Keratinocyte (primary cell): ENCODE measurements around the gene B4GALNT2. TPM values are rescaled to one million over a fixed set of nuclear protein-coding genes. Genes with fewer than 3 reads are reported as not detected.
"Not testable (repeated sequence)": the region's sequence is repeated elsewhere in the genome, so short reads cannot be mapped to it uniquely, and the experiment has no call there.

Experiments used
- DNase-seq: peaks from one replicate; pipeline ENCODE4 v3.0.0-alpha.2; 2011; ENCODE audit warnings: low read depth, missing footprints, low spot score
- FAIRE-seq: peaks from 2 replicates; lab custom pipeline; 2011; peaks lifted over from hg19 to GRCh38; lab: Jason Lieb, UNC
- H2AFZ ChIP-seq: 2 replicates; pipeline ENCODE4 v1.6.0; 2012; ENCODE audit warnings: low read length, control low read depth, inconsistent platforms; ENCODE audit not compliant: control insufficient read depth
- H3K27ac ChIP-seq: 2 replicates; pipeline ENCODE4 v1.5.1; 2011; ENCODE audit warnings: low read length; ENCODE audit not compliant: control insufficient read depth, insufficient read depth
- H3K27me3 ChIP-seq: 3 replicates; pipeline ENCODE4 v1.6.0; 2011; ENCODE audit warnings: low read length; ENCODE audit not compliant: control insufficient read depth, insufficient read depth; ENCODE audit errors: extremely low read depth
- H3K36me3 ChIP-seq, 2 experiments: 2 replicates in 1 of 2; 3 replicates in 1 of 2; pipeline ENCODE4 v1.5.1; 2011; ENCODE audit warnings: low read length in 2 of 2, mild to moderate bottlenecking in 1 of 2; ENCODE audit not compliant: control insufficient read depth in 2 of 2, insufficient read depth in 2 of 2; ENCODE audit errors: extremely low read depth in 1 of 2
- H3K4me1 ChIP-seq: 3 replicates; pipeline ENCODE4 v1.5.1; 2011; ENCODE audit warnings: low read length; ENCODE audit not compliant: control insufficient read depth, insufficient read depth; ENCODE audit errors: extremely low read depth
- H3K4me2 ChIP-seq: 3 replicates; pipeline ENCODE4 v1.6.0; 2011; ENCODE audit warnings: low read depth, low read length; ENCODE audit not compliant: control insufficient read depth, insufficient read depth; ENCODE audit errors: extremely low read depth
- H3K4me3 ChIP-seq, 3 experiments: fragments of 200-600 bp in 1 of 3; sonication (generic) in 1 of 3; 2 replicates in 2 of 3; 3 replicates in 1 of 3; pipeline ENCODE4 v1.5.1; 2011 to 2016; ENCODE audit warnings: low read length in 3 of 3, mild to moderate bottlenecking in 3 of 3, control low read depth in 2 of 3, inconsistent platforms in 1 of 3, low read depth in 1 of 3, mixed read lengths in 1 of 3, mixed run types in 1 of 3, moderate library complexity in 1 of 3; ENCODE audit not compliant: control insufficient read depth in 2 of 3, insufficient read depth in 2 of 3; ENCODE audit errors: extremely low read depth in 1 of 3
- H3K79me2 ChIP-seq: 2 replicates; pipeline ENCODE4 v1.6.0; 2012; ENCODE audit warnings: low read length; ENCODE audit not compliant: control insufficient read depth, insufficient read depth
- H3K9ac ChIP-seq: 3 replicates; pipeline ENCODE4 v1.6.0; 2011; ENCODE audit warnings: low read length; ENCODE audit not compliant: control insufficient read depth, insufficient read depth; ENCODE audit errors: extremely low read depth
- H3K9me1 ChIP-seq: 3 replicates; pipeline ENCODE4 v1.6.0; 2011; ENCODE audit warnings: low read length; ENCODE audit not compliant: control insufficient read depth, insufficient read depth; ENCODE audit errors: extremely low read depth
- H3K9me3 ChIP-seq: 2 replicates; pipeline ENCODE4 v1.5.1; 2012; ENCODE audit warnings: low read depth, low read length; ENCODE audit not compliant: control insufficient read depth
- H4K20me1 ChIP-seq: 3 replicates; pipeline ENCODE4 v1.6.0; 2011; ENCODE audit warnings: low read length; ENCODE audit not compliant: control insufficient read depth, insufficient read depth; ENCODE audit errors: extremely low read depth
- EZH2 ChIP-seq: IDR thresholded peaks from one replicate; pipeline ENCODE4 v1.6.1; 2012; ENCODE audit warnings: inconsistent platforms, mild to moderate bottlenecking, low read length, moderate library complexity
- dilution Hi-C: fragments of 300-500 bp; cut with MboI; formaldehyde crosslinking; loops from one replicate; pipeline ENCODE4 v1.7.0; 2020; ENCODE audit warnings: low sequenced_read_pairs; ENCODE audit not compliant: extremely low pct_ligation_motif_present
- polyA minus RNA-seq, 3 experiments: library from RNA; depleted of rRNA, polyadenylated mRNA; stranded (reverse); fragments of >200 nt; gene quantifications; 1 replicate in 1 of 3; 2 replicates in 1 of 3; 3 replicates in 1 of 3; pipeline ENCODE4 v1.2.3, GENCODE V29; 2011
- polyA plus RNA-seq, 5 experiments: library from polyadenylated mRNA; depleted of rRNA in 3 of 5; stranded (reverse) in 3 of 5; stranded (forward) in 1 of 5; unstranded in 1 of 5; fragments of >200 nt; gene quantifications; 1 replicate in 1 of 5; 2 replicates in 3 of 5; 3 replicates in 1 of 5; pipeline versions ENCODE4 v1.2.1 to v1.2.3, GENCODE V29; 2011 to 2012; ENCODE audit warnings: missing spikeins in 2 of 5, low read depth in 1 of 5, low replicate concordance in 1 of 5
- TF ChIP-seq, protein P1 (sequence below), 3 experiments: IDR thresholded peaks in 1 of 3; conservative IDR thresholded peaks in 1 of 3; optimal IDR thresholded peaks in 1 of 3; 2 replicates in 2 of 3; 3 replicates in 1 of 3; pipeline versions ENCODE3 to v1.5.1; 2011; ENCODE audit warnings: low read length in 3 of 3, mild to moderate bottlenecking in 3 of 3, moderate library complexity in 2 of 3, control low read depth in 1 of 3, inconsistent platforms in 1 of 3; ENCODE audit not compliant: insufficient read depth in 2 of 3; ENCODE audit errors: extremely low read depth in 1 of 3

B4GALNT2 gene, protein sequence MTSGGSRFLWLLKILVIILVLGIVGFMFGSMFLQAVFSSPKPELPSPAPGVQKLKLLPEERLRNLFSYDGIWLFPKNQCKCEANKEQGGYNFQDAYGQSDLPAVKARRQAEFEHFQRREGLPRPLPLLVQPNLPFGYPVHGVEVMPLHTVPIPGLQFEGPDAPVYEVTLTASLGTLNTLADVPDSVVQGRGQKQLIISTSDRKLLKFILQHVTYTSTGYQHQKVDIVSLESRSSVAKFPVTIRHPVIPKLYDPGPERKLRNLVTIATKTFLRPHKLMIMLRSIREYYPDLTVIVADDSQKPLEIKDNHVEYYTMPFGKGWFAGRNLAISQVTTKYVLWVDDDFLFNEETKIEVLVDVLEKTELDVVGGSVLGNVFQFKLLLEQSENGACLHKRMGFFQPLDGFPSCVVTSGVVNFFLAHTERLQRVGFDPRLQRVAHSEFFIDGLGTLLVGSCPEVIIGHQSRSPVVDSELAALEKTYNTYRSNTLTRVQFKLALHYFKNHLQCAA
- polyA plus RNA-seq (0.01 to 0.32 TPM (median 0.08 TPM) in 3 replicates), polyA minus RNA-seq (0.06 to 0.52 TPM (median 0.26 TPM) in 3 replicates)
- polyA plus RNA-seq (2011; ENCODE audit: low read depth), result 0.34 TPM
- polyA plus RNA-seq (2011; cell fraction: cytosol; rRNA removed), result 0.10 and 0.12 TPM in 2 replicates
- 0.34 and 0.53 TPM in 2 replicates for polyA plus RNA-seq (2011; cell fraction: nucleus; rRNA removed)
- 0.06 and 0.17 TPM in 2 replicates for polyA plus RNA-seq (2012; ENCODE audit: low replicate concordance)
- polyA minus RNA-seq (2011; cell fraction: cytosol; rRNA and poly(A)+ RNA removed), result not detected
- 0.11 and 0.16 TPM in 2 replicates for polyA minus RNA-seq (2011; cell fraction: nucleus; rRNA and poly(A)+ RNA removed)

DNA sequence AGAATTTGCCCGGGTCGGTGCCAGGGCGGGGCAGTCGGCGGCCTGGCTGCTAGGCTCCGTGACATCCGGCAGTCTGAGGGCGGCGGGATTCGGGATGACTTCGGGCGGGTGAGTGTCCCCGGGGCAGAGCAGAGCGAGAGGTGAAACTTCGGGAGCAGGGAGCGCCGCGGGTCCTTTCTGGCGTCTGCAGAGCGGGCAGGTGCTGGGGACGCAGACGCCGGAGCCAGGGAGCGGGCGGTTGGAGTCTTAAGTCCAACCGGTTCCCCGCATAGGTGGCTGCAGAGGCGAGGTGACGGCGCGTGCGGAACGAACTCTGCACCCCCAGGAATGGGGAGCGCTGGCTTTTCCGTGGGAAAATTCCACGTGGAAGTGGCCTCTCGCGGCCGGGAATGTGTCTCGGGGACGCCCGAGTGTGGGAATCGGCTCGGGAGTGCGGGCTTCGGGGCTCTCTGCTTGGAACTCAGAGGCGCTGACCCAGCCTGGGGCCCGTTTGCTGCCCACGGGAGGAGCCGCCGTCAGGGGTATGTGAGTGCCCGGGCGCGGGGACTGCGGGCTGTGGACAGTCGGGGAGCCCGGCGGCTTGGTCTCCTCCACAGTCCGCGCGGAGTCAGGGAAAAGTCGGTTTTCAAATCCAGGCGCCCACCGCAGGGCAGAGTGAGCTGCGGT, at the start of gene B4GALNT2:
Gene B4GALNT2, plus strand, starts transcription at position 71 of the 666 bp plus-strand sequence. Its CDS starts 24 bp downstream, at position 95.
- dilution Hi-C loops, result no loop called here
- H3K4me2 ChIP-seq, result peak within 1 kb of the TSS; percentile 82
- H3K9me1 ChIP-seq, result no peaks in the 10 kb centered on the region
- FAIRE-seq, result no peak
- H3K79me2 ChIP-seq, result no peaks in the 10 kb centered on the region
- H3K9ac ChIP-seq, result peak within 1 kb of the TSS; percentile 41
- peak within 1 kb of the TSS; percentile 73 for H2AFZ ChIP-seq
- TF ChIP-seq, protein P1, sequence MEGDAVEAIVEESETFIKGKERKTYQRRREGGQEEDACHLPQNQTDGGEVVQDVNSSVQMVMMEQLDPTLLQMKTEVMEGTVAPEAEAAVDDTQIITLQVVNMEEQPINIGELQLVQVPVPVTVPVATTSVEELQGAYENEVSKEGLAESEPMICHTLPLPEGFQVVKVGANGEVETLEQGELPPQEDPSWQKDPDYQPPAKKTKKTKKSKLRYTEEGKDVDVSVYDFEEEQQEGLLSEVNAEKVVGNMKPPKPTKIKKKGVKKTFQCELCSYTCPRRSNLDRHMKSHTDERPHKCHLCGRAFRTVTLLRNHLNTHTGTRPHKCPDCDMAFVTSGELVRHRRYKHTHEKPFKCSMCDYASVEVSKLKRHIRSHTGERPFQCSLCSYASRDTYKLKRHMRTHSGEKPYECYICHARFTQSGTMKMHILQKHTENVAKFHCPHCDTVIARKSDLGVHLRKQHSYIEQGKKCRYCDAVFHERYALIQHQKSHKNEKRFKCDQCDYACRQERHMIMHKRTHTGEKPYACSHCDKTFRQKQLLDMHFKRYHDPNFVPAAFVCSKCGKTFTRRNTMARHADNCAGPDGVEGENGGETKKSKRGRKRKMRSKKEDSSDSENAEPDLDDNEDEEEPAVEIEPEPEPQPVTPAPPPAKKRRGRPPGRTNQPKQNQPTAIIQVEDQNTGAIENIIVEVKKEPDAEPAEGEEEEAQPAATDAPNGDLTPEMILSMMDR (optimal IDR thresholded peaks at IDR 0.05 in 1 of 3, IDR thresholded peaks at IDR 0.05 in 1 of 3, conservative IDR thresholded peaks at IDR 0.05 in 1 of 3; ENCODE audit: extremely low read depth in 1 of 3, insufficient read depth in 2 of 3, low read length in 3 of 3), result no peak
- peak; percentile 42 for TF ChIP-seq EZH2
- no peaks in the 10 kb centered on the region for H4K20me1 ChIP-seq
- H3K27me3 ChIP-seq, result peaks cover 9% of the 10 kb centered on the region
- no peak for DNase-seq
- no peak within 1 kb of the TSS for H3K27ac ChIP-seq
- H3K4me3 ChIP-seq, result peak within 1 kb of the TSS; percentile 33 to 59 (median 51)
- no peaks in the 10 kb centered on the region for H3K9me3 ChIP-seq
- H3K36me3 ChIP-seq, result no peaks in the 10 kb centered on the region
- H3K4me1 ChIP-seq, result peaks cover 6% of the 10 kb centered on the region

DNA sequence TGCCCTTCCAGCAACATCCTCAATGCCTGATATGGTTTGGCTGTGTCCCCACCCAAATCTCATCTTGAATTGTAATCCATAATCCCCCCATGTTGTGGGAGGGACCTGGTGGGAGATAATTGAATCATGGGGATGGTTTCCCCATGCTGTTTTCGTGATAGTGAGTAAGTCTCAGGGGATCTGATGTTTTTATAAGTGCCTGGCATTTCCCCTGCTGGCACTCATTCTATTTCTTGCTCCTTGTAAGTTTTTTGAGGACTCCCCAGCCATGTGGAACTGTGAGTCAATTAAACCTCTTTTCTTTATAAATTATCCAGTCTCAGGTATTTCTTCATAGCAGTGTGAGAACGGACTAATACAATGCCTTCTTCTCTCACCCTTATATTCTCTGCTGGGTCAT, 47.5 kb upstream of the B4GALNT2 start:
- H3K79me2 ChIP-seq, H3K27me3 ChIP-seq, H4K20me1 ChIP-seq, H3K27ac ChIP-seq, H3K9me3 ChIP-seq, dilution Hi-C loops, H3K9ac ChIP-seq, H2AFZ ChIP-seq, H3K4me3 ChIP-seq, DNase-seq, H3K4me1 ChIP-seq, FAIRE-seq, H3K36me3 ChIP-seq, H3K9me1 ChIP-seq, H3K4me2 ChIP-seq: not testable (repeated sequence)
